ENCODE results near the gene ID4. TPM values are rescaled to one million over a fixed set of nuclear protein-coding genes. Genes with fewer than 3 reads are reported as not detected.

The ID4 gene
- total RNA-seq, 2 donors from 2014 or later, result 2.4 to 5.3 TPM

DNA sequence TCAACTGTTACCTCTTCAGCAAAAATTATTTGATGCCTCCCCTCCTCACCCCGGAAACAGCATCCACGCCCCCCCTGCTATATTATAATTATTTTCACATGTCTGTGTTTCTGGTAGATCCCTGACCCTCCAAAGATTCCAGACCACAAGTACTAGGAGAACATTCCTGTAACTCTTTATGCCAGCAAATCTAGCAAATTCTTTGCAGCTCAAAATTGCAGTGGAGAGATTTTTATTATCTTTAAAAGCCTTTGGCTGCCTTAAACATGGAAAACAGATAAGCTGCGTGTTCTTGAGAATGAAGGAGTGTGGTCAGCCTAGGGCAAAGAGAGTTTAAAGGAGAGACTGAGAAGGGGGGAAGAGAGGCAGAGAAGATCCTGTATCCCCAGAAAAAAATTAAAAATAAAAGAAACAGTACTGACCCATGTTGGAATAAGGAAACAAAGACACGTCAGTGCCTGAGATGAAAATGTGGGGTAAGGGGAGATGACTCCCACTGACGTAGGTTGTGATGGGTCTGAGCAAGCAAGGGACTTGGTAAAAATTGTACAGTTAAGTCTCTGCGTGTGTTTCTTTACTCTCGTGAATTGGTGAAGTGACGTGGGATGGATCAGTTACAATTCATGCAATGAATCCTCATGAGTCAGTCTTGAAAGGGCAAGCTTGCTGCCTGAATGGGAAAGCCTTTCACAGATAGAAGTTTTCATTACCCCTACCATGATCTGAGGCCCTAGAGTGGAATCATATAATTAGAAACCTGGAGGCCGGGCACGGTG, 8.3 kb downstream of the ID4 start:
- Histone ChIP-seq H3K4me3 (no peak overlapping the region), H3K27me3 (no peaks in the 10 kb centered on the region), H3K36me3 (no peaks in the 10 kb centered on the region), H3K4me1 (no peaks in the 10 kb centered on the region), H3K9me3 (no peaks in the 10 kb centered on the region), H3K27ac (no peak overlapping the region), H3K9ac (ENCODE audit: low read depth in 2 of 2, low read length in 2 of 2) (no peak overlapping the region)
- intact Hi-C loops (cut with DNase I), result no loop called here
- TF ChIP-seq, protein P1, sequence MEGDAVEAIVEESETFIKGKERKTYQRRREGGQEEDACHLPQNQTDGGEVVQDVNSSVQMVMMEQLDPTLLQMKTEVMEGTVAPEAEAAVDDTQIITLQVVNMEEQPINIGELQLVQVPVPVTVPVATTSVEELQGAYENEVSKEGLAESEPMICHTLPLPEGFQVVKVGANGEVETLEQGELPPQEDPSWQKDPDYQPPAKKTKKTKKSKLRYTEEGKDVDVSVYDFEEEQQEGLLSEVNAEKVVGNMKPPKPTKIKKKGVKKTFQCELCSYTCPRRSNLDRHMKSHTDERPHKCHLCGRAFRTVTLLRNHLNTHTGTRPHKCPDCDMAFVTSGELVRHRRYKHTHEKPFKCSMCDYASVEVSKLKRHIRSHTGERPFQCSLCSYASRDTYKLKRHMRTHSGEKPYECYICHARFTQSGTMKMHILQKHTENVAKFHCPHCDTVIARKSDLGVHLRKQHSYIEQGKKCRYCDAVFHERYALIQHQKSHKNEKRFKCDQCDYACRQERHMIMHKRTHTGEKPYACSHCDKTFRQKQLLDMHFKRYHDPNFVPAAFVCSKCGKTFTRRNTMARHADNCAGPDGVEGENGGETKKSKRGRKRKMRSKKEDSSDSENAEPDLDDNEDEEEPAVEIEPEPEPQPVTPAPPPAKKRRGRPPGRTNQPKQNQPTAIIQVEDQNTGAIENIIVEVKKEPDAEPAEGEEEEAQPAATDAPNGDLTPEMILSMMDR (IDR thresholded peaks at IDR 0.05), result no peak
- no peak for DNase-seq

DNA sequence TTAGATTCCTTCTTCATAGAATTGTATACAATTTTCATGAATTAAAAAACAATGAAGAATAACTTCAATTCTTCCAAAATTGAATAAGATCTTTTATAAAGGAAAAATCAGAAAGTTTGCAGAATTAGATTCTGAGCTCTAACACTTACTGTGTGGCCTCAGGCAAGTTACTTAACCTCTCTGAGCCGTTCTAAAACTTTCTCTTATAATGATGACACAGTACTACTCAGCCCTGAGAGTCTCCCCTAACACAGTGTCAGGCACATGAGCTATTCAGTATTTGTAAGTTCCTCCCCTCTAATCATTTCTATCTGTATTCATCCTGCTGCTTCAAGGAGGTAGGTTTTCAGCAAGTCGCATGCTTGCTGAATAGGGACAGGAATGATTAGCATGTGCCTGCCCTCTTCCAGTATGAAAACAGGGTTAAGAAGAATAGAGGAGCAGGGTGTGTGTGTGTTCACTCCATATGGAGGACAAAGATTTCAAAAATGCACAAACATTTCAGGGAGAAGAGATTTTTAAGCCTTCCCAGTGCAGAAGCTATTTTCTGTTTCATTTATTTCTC, 11.4 kb downstream of the ID4 start:
- no peak overlapping the region for H3K9ac ChIP-seq (ENCODE audit: low read depth in 2 of 2, low read length in 2 of 2)
- TF ChIP-seq, protein P1 (IDR thresholded peaks at IDR 0.05), result no peak
- H3K4me1 ChIP-seq, result no peaks in the 10 kb centered on the region
- no peaks in the 10 kb centered on the region for H3K9me3 ChIP-seq
- H3K27ac ChIP-seq, result no peak overlapping the region
- no peaks in the 10 kb centered on the region for H3K27me3 ChIP-seq
- no peaks in the 10 kb centered on the region for H3K36me3 ChIP-seq
- intact Hi-C loops (cut with DNase I), result no loop called here
- H3K4me3 ChIP-seq, result no peak overlapping the region
- no peak for DNase-seq

DNA sequence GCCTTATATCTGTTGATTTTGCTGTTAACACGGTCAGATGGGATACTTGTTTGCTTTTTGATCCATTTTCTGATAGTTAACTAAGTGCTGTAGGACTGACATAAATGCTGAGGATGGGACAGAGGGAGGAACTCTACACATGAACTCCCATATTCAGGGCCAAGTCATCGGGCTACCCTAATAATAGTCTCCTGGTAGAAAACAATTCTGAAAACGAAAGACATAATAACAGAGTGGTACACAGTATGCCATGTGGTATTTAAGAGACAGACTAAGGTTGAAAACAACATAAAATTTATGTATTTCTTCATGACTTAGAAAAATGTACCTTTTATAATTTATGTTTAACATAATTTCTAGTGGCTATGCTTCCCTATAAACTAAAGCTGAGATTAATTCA, 12.0 kb downstream of the ID4 start:
- Histone ChIP-seq H3K36me3 (no peaks in the 10 kb centered on the region), H3K4me3 (no peak overlapping the region), H3K9me3 (no peaks in the 10 kb centered on the region), H3K27me3 (no peaks in the 10 kb centered on the region), H3K27ac (no peak overlapping the region), H3K9ac (ENCODE audit: low read depth in 2 of 2, low read length in 2 of 2) (no peak overlapping the region), H3K4me1 (no peaks in the 10 kb centered on the region)
- intact Hi-C loops (cut with DNase I), result no loop called here
- TF ChIP-seq, protein P1 (IDR thresholded peaks at IDR 0.05), result no peak
- no peak for DNase-seq

DNA sequence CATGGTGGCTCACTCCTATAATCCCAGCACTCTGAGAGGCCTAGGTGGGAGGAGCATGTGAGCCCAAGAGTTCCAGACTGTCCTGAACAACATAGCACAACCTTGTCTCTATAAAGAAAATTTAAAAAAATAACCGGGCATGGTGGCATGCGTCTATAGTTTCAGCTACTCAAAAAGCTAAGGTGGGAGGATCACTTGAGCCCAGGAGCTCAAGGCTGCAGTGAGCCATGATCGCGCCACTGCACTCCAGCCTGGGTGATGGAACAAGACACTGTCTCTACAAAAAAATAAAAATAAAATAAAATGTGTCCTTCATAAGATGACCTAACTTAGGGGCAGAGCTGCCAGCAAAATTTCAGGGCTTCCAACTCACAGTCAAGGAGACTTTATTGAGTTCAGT, 12.6 kb downstream of the ID4 start:
- Histone ChIP-seq H3K4me1 (no peaks in the 10 kb centered on the region), H3K4me3 (no peak overlapping the region), H3K9ac (ENCODE audit: low read depth in 2 of 2, low read length in 2 of 2) (no peak overlapping the region), H3K27ac (no peak overlapping the region), H3K27me3 (no peaks in the 10 kb centered on the region), H3K36me3 (no peaks in the 10 kb centered on the region), H3K9me3 (no peaks in the 10 kb centered on the region)
- TF ChIP-seq, protein P1 (IDR thresholded peaks at IDR 0.05), result no peak
- intact Hi-C loops (cut with DNase I), result loop anchor here (10.0 kb wide), 2 partner anchors 1105 to 1255 kb away; no protein-coding TSS in a partner anchor
- no peak for DNase-seq

DNA sequence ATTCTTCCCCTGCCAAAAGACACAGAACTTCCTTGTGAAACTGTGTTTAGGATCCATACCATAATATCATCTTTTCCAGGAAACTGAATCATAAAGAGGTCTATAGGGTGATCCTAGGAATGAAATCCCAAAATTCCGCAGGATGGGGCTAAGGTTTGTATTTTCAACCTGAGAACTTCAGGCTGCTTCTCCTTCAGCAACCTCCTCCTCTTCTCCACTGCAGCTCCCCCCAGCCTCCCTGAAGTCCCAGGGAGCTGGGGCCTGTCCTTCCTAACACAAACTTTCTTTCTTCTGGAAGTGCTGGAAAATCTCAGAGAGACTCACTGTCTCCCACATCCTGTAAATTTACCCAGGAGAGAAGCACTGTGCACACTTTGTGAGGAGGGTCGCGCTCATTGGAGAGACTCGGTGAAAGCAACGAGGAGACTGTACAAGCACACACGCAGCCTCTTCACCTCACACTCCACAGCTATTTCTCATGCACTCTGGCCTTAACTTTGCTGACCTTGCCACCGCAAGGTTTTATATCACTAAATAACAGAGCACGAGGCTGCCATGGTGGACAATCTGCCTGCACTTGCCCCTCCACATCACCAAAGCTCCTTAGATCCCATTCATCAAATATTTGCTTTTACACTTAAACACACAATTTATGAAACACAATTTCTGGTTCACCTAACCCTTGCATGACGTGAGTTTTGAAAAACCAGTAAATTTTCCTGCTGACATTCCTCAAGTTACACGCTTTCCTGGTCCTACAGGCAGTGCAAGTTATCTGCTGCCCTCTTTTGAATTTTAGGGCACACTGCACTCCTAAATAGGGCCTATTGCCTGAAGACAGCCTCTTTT, 14.3 kb downstream of the ID4 start:
- DNase-seq, result peak; percentile 31
- TF ChIP-seq, protein P1 (IDR thresholded peaks at IDR 0.05), result peak; percentile 75
- Histone ChIP-seq H3K9me3 (no peaks in the 10 kb centered on the region), H3K36me3 (no peaks in the 10 kb centered on the region), H3K27me3 (no peaks in the 10 kb centered on the region), H3K4me1 (no peaks in the 10 kb centered on the region), H3K9ac (ENCODE audit: low read depth in 2 of 2, low read length in 2 of 2) (no peak overlapping the region), H3K4me3 (no peak overlapping the region), H3K27ac (no peak overlapping the region)
- intact Hi-C loops (cut with DNase I), result loop anchor here (10.0 kb wide), 2 partner anchors 1107 to 1257 kb away; no protein-coding TSS in a partner anchor

Data from colonic mucosa (tissue), 4 donors.